K562 (cell line): ENCODE results near the gene CUX1. TPM values are rescaled to one million over a fixed set of nuclear protein-coding genes. Genes with fewer than 3 reads are reported as not detected.

ENCODE experiments used
- ATAC-seq: fragments of 200-7000 bp; cut with Tn5 transposase; 3 replicates; pipeline ENCODE4 v1.9.1; 2020; ENCODE audit warnings: moderate library complexity
- BruUV-seq: library from RNA; stranded (reverse); fragments of 400-500 nt; replicated peaks from 2 replicates; lab custom pipeline; 2021; lab: Mats Ljungman, UMichigan
- CTCF ChIA-PET: fragments of 300-600 bp; formaldehyde crosslinking; extraction: SDS; loops from one replicate; lab custom pipeline; 2021; ENCODE audit warnings: low intra/inter-chr PET ratio; lab: Yijun Ruan, JAX
- POLR2A ChIA-PET: fragments of 300-600, 350-650 bp; sonication (Branson Sonifier 250); formaldehyde crosslinking; extraction: SDS; loops from one replicate; lab custom pipeline; 2021; ENCODE audit warnings: antibody characterized with exemption, inconsistent platforms; lab: Yijun Ruan, JAX
- DNase-seq, 4 experiments: peaks; one replicate each; pipeline versions ENCODE4 v3.0.0 to v3.0.0-alpha.2; 2011 to 2018; ENCODE audit warnings: low spot score in 3 of 4, mixed read lengths in 3 of 4; ENCODE audit errors: extremely low read depth in 1 of 4
- FAIRE-seq: peaks from 2 replicates; lab custom pipeline; 2011; peaks lifted over from hg19 to GRCh38; lab: Jason Lieb, UNC
- H2AFZ ChIP-seq: 2 replicates; pipeline ENCODE4 v1.6.0; 2011; ENCODE audit warnings: low read depth, low read length, control low read depth, inconsistent platforms
- H3K27ac ChIP-seq: fragments of 200-600 bp; 3 replicates; pipeline ENCODE4 v1.8.0; 2011; ENCODE audit warnings: low read depth, mild to moderate bottlenecking, control low read depth, inconsistent platforms, low read length, moderate library complexity, mixed read lengths; ENCODE audit errors: extremely low read depth
- H3K27me3 ChIP-seq, 2 experiments: fragments of 300-600 bp in 1 of 2; 2 replicates in 1 of 2; 3 replicates in 1 of 2; pipeline versions ENCODE4 v1.6.0 to v1.8.0; 2011; ENCODE audit warnings: inconsistent platforms in 2 of 2, low read length in 2 of 2, mild to moderate bottlenecking in 1 of 2, mixed read lengths in 1 of 2, moderate library complexity in 1 of 2; ENCODE audit not compliant: control insufficient read depth in 2 of 2, insufficient read depth in 2 of 2
- H3K36me3 ChIP-seq: fragments of 300-600 bp; 3 replicates; pipeline ENCODE4 v1.8.0; 2011; ENCODE audit warnings: mild to moderate bottlenecking, low read length, inconsistent platforms; ENCODE audit not compliant: control insufficient read depth, insufficient read depth
- H3K4me1 ChIP-seq, 2 experiments: fragments of 200-600 bp in 1 of 2; replicated peaks in 1 of 2; 2 replicates in 1 of 2; 3 replicates in 1 of 2; pipeline versions ENCODE4 v1.5.1 to v1.8.0; 2011; ENCODE audit warnings: inconsistent platforms in 2 of 2, low read length in 2 of 2, mild to moderate bottlenecking in 1 of 2, mixed read lengths in 1 of 2, moderate library complexity in 1 of 2; ENCODE audit not compliant: control insufficient read depth in 2 of 2, insufficient read depth in 2 of 2
- H3K4me2 ChIP-seq: 2 replicates; pipeline ENCODE4 v1.6.1; 2011; ENCODE audit warnings: low read length, control low read depth, inconsistent platforms, mixed read lengths; ENCODE audit not compliant: insufficient read depth
- H3K4me3 ChIP-seq: fragments of 200-600 bp; sonication (generic), shearing (Covaris generic); 2 replicates; pipeline ENCODE4 v1.5.1; 2016; ENCODE audit warnings: control low read depth, inconsistent platforms
- H3K79me2 ChIP-seq: fragments of 200-600 bp; 3 replicates; pipeline ENCODE4 v1.8.0; 2011; ENCODE audit warnings: low read length, inconsistent platforms; ENCODE audit not compliant: control insufficient read depth, insufficient read depth
- H3K9ac ChIP-seq, 2 experiments: 2 replicates each; pipeline versions ENCODE4 v1.6.0 to v1.6.1; 2011; ENCODE audit warnings: low read depth in 2 of 2, low read length in 2 of 2, control low read depth in 1 of 2, inconsistent platforms in 1 of 2, mild to moderate bottlenecking in 1 of 2, mixed read lengths in 1 of 2; ENCODE audit not compliant: insufficient read depth in 1 of 2
- H3K9me1 ChIP-seq: one replicate; pipeline ENCODE4 v1.6.0; 2011; ENCODE audit warnings: inconsistent platforms, mild to moderate bottlenecking, low read length, moderate library complexity; ENCODE audit not compliant: control insufficient read depth, insufficient read depth
- H3K9me3 ChIP-seq: replicated peaks from 2 replicates; pipeline ENCODE4 v1.5.1; 2011; ENCODE audit warnings: low read depth, low read length, inconsistent platforms; ENCODE audit not compliant: control insufficient read depth, insufficient read depth
- H4K20me1 ChIP-seq: replicated peaks from 2 replicates; pipeline ENCODE4 v1.6.1; 2011; ENCODE audit warnings: low read length, inconsistent platforms, mixed read lengths; ENCODE audit not compliant: control insufficient read depth, insufficient read depth
- CTBP1 ChIP-seq: fragments of 450-650 bp; IDR thresholded peaks from 2 replicates; pipeline ENCODE4 v1.6.1; 2016; ENCODE audit warnings: borderline replicate concordance
- EP400 ChIP-seq: fragments of 450-650 bp; IDR thresholded peaks from 2 replicates; pipeline ENCODE4 v1.6.1; 2017; ENCODE audit warnings: antibody characterized with exemption, mild to moderate bottlenecking, moderate library complexity
- GMEB1 ChIP-seq: fragments of 250-450 bp; sonication (Bioruptor Pico); IDR thresholded peaks from 2 replicates; pipeline ENCODE4 v1.4.0; 2020; ENCODE audit warnings: mild to moderate bottlenecking
- HSF4 ChIP-seq: fragments of 250-450 bp; sonication (Bioruptor Pico); IDR thresholded peaks from 2 replicates; pipeline ENCODE4 v2.1.2; 2022; ENCODE audit warnings: mild to moderate bottlenecking, moderate library complexity, borderline replicate concordance
- JUN ChIP-seq, 2 experiments: sonication (generic) in 1 of 2; formaldehyde crosslinking in 1 of 2; IDR thresholded peaks; 2 replicates each; pipeline versions ENCODE4 v1.6.1 to v1.8.0; 2012 to 2022; ENCODE audit warnings: borderline replicate concordance in 2 of 2, mild to moderate bottlenecking in 2 of 2, improper control_type of control experiment in 1 of 2, low read depth in 1 of 2, low read length in 1 of 2, missing genetic modification reagents in 1 of 2
- SNRNP70 ChIP-seq: fragments of 200-400 bp; formaldehyde crosslinking; optimal IDR thresholded peaks from 2 replicates; pipeline ENCODE3; 2017; ENCODE audit warnings: low read depth, low read length
- SP2 ChIP-seq: IDR thresholded peaks from 2 replicates; pipeline ENCODE4 v1.6.1; 2011; ENCODE audit warnings: mild to moderate bottlenecking, low read depth, low read length, moderate library complexity; ENCODE audit not compliant: poor library complexity, severe bottlenecking; ENCODE audit errors: extremely low read depth
- THRAP3 ChIP-seq: fragments of 450-650 bp; IDR thresholded peaks from 2 replicates; pipeline ENCODE4 v1.6.1; 2016; ENCODE audit warnings: mild to moderate bottlenecking, inconsistent platforms, borderline replicate concordance
- ZKSCAN3 ChIP-seq: fragments of 250-450 bp; sonication (Bioruptor Pico); IDR thresholded peaks from 2 replicates; pipeline ENCODE4 v1.4.0; 2020
- WGBS: fragments of 100-300 bp; shearing (Covaris generic); methylation state at CpG from one replicate; pipeline ENCODE4 v1.1.6; 2016; ENCODE audit warnings: low coverage, mixed read lengths; ENCODE audit not compliant: insufficient coverage; ENCODE audit errors: missing lambda C conversion rate; 5-methylcytosine and 5-hydroxymethylcytosine counted together
- in situ Hi-C: fragments of 300-500 bp; cut with MboI; formaldehyde crosslinking; loops from 4 replicates; pipeline ENCODE4 v1.15.0; 2018; ENCODE audit warnings: inconsistent platforms, mixed read lengths
- intact Hi-C: fragments of 100-400 bp; cut with micrococcal nuclease; formaldehyde crosslinking; loops from 2 replicates; pipeline ENCODE4 v1.14.2; 2022
- polyA plus RNA-seq, 8 experiments: library from polyadenylated mRNA; depleted of rRNA in 4 of 8; stranded (reverse) in 5 of 8; unstranded in 3 of 8; fragments of >200 nt; fragmentation: Nextera tagmentation in 2 of 8; fragmentation: Illumina TruSeq in 1 of 8; extraction: Ambion mirVana in 2 of 8; extraction: Trizol in 1 of 8; gene quantifications; 2 replicates each; pipeline versions ENCODE4 v1.2.1 to v1.2.3, GENCODE V29; 2011 to 2014; ENCODE audit warnings: inconsistent platforms in 1 of 8, missing spikeins in 1 of 8
- total RNA-seq, 7 experiments: library from RNA; depleted of rRNA in 6 of 7; stranded (reverse); fragments of >200 nt in 6 of 7; fragmentation: Illumina TruSeq in 2 of 7; extraction: Trizol in 2 of 7; gene quantifications; 2 replicates each; pipeline versions ENCODE4 v1.2.1 to v1.2.3, GENCODE V29; 2011 to 2021; ENCODE audit warnings: low replicate concordance in 1 of 7
- TF ChIP-seq, protein P1 (sequence below): fragments of 250-450 bp; sonication (Bioruptor Pico); IDR thresholded peaks from 2 replicates; pipeline ENCODE4 v1.5.0; 2022; ENCODE audit warnings: mild to moderate bottlenecking

CUX1 gene
- total and polyA plus RNA-seq, 9 of the 15 experiments (the other 6 are each of a cell fraction or from before 2014, with no cell fraction given) = 3.6 to 55.3 (median 25.2) TPM

- 71% methylated on average over 7 of the region's 7 CpGs for WGBS
- no peak overlapping the region for H3K27ac ChIP-seq
Measured at GRCh38 chr7:101890749-101891523, 73.5 kb downstream of the CUX1 start.

More at GRCh38 chr7:101890749-101891523, 73.5 kb downstream of the CUX1 start:
- intact Hi-C loops (no loop called here), in situ Hi-C loops (no loop called here)
- H3K27me3 ChIP-seq = no peaks in the 10 kb centered on the region
- peaks cover 2% of the 10 kb centered on the region; the same call in 1 of the 3 replicates for H3K36me3 ChIP-seq
- TF ChIP-seq HSF4 (CRISPR knock-in tag) = no peak
- no peak for TF ChIP-seq EP400
- TF ChIP-seq THRAP3 = no peak
- TF ChIP-seq, protein P1, sequence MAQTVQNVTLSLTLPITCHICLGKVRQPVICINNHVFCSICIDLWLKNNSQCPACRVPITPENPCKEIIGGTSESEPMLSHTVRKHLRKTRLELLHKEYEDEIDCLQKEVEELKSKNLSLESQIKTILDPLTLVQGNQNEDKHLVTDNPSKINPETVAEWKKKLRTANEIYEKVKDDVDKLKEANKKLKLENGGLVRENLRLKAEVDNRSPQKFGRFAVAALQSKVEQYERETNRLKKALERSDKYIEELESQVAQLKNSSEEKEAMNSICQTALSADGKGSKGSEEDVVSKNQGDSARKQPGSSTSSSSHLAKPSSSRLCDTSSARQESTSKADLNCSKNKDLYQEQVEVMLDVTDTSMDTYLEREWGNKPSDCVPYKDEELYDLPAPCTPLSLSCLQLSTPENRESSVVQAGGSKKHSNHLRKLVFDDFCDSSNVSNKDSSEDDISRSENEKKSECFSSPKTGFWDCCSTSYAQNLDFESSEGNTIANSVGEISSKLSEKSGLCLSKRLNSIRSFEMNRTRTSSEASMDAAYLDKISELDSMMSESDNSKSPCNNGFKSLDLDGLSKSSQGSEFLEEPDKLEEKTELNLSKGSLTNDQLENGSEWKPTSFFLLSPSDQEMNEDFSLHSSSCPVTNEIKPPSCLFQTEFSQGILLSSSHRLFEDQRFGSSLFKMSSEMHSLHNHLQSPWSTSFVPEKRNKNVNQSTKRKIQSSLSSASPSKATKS (CRISPR knock-in tag) = no peak
- TF ChIP-seq SP2 = no peak
- TF ChIP-seq CTBP1 = no peak
- no peak for TF ChIP-seq SNRNP70
- no peak for TF ChIP-seq GMEB1 (CRISPR knock-in tag)
- no peak for TF ChIP-seq JUN (IDR thresholded peaks at IDR 0.05; ENCODE audit: borderline replicate concordance, low read depth, low read length)
- no peak for TF ChIP-seq JUN (CRISPR knock-in tag; IDR thresholded peaks at IDR 0.05; ENCODE audit: borderline replicate concordance)
- no peak for TF ChIP-seq ZKSCAN3 (CRISPR knock-in tag)
- H3K4me3 ChIP-seq = no peak overlapping the region
- POLR2A ChIA-PET = interaction anchor here (1.8 kb wide), 1 partner anchor 10 kb away, joined by 5 read pairs; no protein-coding TSS in a partner anchor
- peaks cover 4% of the 10 kb centered on the region for H3K9me1 ChIP-seq
- H4K20me1 ChIP-seq = no peaks in the 10 kb centered on the region; the same call in 1 of the 2 replicates
- FAIRE-seq (peak; percentile 35), ATAC-seq (no peak; the same call in 2 of the 3 replicates), DNase-seq (no peak)
- no TSS peak for BruUV-seq
- H3K9me3 ChIP-seq = no peaks in the 10 kb centered on the region
- CTCF ChIA-PET = no interaction called here
- H3K9ac ChIP-seq = peak overlapping the region in 1 of 2 experiments; percentile 21; a peak in 1 of 4 replicates
- peaks cover 92% of the 10 kb centered on the region for H3K79me2 ChIP-seq
- no peak overlapping the region for H2AFZ ChIP-seq
- no peak overlapping the region for H3K4me2 ChIP-seq
- peaks cover 0 to 4% of the 10 kb centered on the region in 2 experiments; a peak in 2 of 5 replicates for H3K4me1 ChIP-seq
